BJ (cell line): ENCODE data around the gene RSF1. TPM values are rescaled to one million over a fixed set of nuclear protein-coding genes. Genes with fewer than 3 reads are reported as not detected.
A peak's percentile ranks its signal among the peaks of the same experiment; 100 is the strongest.

Experiments used
- CTCF ChIA-PET: fragments of 350-600 bp; formaldehyde crosslinking; extraction: SDS; loops from one replicate; lab custom pipeline; 2021; ENCODE audit warnings: antibody characterized with exemption, inconsistent platforms; lab: Yijun Ruan, JAX
- POLR2A ChIA-PET: fragments of 300-600 bp; sonication (Branson Sonifier 250); formaldehyde crosslinking; extraction: SDS; loops from one replicate; lab custom pipeline; 2021; ENCODE audit warnings: antibody characterized with exemption; lab: Charles Lee
- DNase-seq: peaks from one replicate; pipeline ENCODE4 v3.0.0-alpha.2; 2011; ENCODE audit warnings: low read depth
- H3K27me3 ChIP-seq: 2 replicates; pipeline ENCODE4 v1.6.0; 2011; ENCODE audit warnings: low read length; ENCODE audit not compliant: control insufficient read depth, insufficient read depth
- H3K36me3 ChIP-seq: 2 replicates; pipeline ENCODE4 v1.5.1; 2011; ENCODE audit warnings: low read length; ENCODE audit not compliant: control insufficient read depth, insufficient read depth
- H3K4me3 ChIP-seq: 2 replicates; pipeline ENCODE4 v1.5.1; 2011; ENCODE audit warnings: low read depth, mild to moderate bottlenecking, control low read depth, low read length
- CTCF ChIP-seq: IDR thresholded peaks from 2 replicates; pipeline ENCODE4 v1.5.1; 2011; ENCODE audit warnings: low read depth, mild to moderate bottlenecking, control low read depth, inconsistent platforms, low read length, moderate library complexity; ENCODE audit not compliant: insufficient read depth
- polyA plus RNA-seq: library from polyadenylated mRNA; depleted of rRNA; stranded (reverse); fragments of >200 nt; gene quantifications from 2 replicates; pipeline ENCODE4 v1.2.3, GENCODE V29; 2011

Gene RSF1
- polyA plus RNA-seq, 1 experiment, result 6.0 TPM

GRCh38 chr11:77650123-77650522, 170.4 kb downstream of the RSF1 start:
- Histone ChIP-seq H3K4me3 (no peak overlapping the region), H3K27me3 (no peaks in the 10 kb centered on the region), H3K36me3 (no peaks in the 10 kb centered on the region)
- CTCF ChIA-PET, result interaction anchor here (1.0 kb wide), 1 partner anchor 12 kb away, joined by 3 read pairs; no protein-coding TSS in a partner anchor
- TF ChIP-seq CTCF, result no peak
- no peak for DNase-seq
- POLR2A ChIA-PET, result no interaction called here

- H3K36me3 ChIP-seq, result no peaks in the 10 kb centered on the region
- TF ChIP-seq CTCF, result no peak
- POLR2A ChIA-PET, result no interaction called here
- CTCF ChIA-PET, result no interaction called here
- H3K4me3 ChIP-seq, result no peak overlapping the region
- no peaks in the 10 kb centered on the region for H3K27me3 ChIP-seq
- DNase-seq, result no peak
Observed at GRCh38 chr11:77647654-77648305, 172.7 kb downstream of the RSF1 start.

GRCh38 chr11:77644887-77645286, 175.6 kb downstream of the RSF1 start:
- TF ChIP-seq CTCF, result no peak
- ChIA-PET POLR2A (no interaction called here), CTCF (interaction anchor here (0.9 kb wide), 1 partner anchor 25 kb away, joined by 3 read pairs; no protein-coding TSS in a partner anchor)
- Histone ChIP-seq H3K36me3 (no peaks in the 10 kb centered on the region), H3K4me3 (no peak overlapping the region), H3K27me3 (no peaks in the 10 kb centered on the region)
- no peak for DNase-seq

GRCh38 chr11:77642228-77642627, 178.3 kb downstream of the RSF1 start:
- Histone ChIP-seq H3K27me3 (no peaks in the 10 kb centered on the region), H3K36me3 (no peaks in the 10 kb centered on the region), H3K4me3 (no peak overlapping the region)
- ChIA-PET POLR2A (no interaction called here), CTCF (no interaction called here)
- DNase-seq, result no peak
- TF ChIP-seq CTCF, result no peak

GRCh38 chr11:77637345-77638165, 183.0 kb downstream of the RSF1 start, which contains the start of gene CLNS1A:
CLNS1A (minus strand) TSS chr11:77637794; CDS start chr11:77637714, 80 bp downstream.
- ChIA-PET CTCF (no interaction called here), POLR2A (no interaction called here)
- peak within 1 kb of the TSS; percentile 66 for H3K4me3 ChIP-seq
- H3K27me3 ChIP-seq, result no peaks in the 10 kb centered on the region
- DNase-seq, result peak; percentile 46
- no peaks in the 10 kb centered on the region for H3K36me3 ChIP-seq
- TF ChIP-seq CTCF, result peak; percentile 11; the same call in 1 of the 2 replicates
